GM12892 (cell line): ENCODE measurements around the gene MELK.

Source experiments
- POLR2A ChIP-seq: IDR thresholded peaks from 2 replicates; pipeline ENCODE4 v1.6.1; 2011; ENCODE audit warnings: low read depth, low read length, control low read depth
- POLR2AphosphoS5 ChIP-seq: IDR thresholded peaks from 2 replicates; pipeline ENCODE4 v1.6.1; 2011; ENCODE audit warnings: low read depth, low read length, control low read depth

DNA sequence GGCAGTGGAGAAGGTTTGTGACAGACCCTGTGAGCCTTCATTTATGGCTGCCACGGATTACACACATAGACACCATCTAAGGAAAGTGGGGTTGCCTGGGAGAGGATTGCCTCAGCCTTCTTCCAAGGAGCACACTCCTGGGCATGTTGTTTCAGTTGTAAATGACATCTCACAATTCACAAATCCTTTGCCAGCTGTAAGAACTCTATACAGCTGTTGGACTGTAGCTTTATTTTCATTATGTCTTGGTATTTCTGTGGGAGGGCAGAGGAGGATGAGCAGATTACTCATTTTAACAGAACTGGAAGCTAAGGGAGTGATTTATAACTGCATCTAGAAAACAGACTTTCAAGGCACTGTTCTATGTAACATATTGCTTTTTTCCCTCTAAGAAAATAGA is 25.6 kb downstream of the MELK start:
- TF ChIP-seq POLR2AphosphoS5 (no peak), POLR2A (no peak)
